GM18502 (cell line): ENCODE data around the gene SDHB.

Source experiments
- ATAC-seq: cut with Tn5 transposase; IDR thresholded peaks from one replicate; pipeline ENCODE4 v1.9.1; 2021; ENCODE audit warnings: mild to moderate bottlenecking; ENCODE audit not compliant: unreplicated experiment, poor library complexity

SDHB gene

GRCh38 chr1:17052641-17053040 is 1.2 kb downstream of the SDHB start:
- no peak for ATAC-seq

GRCh38 chr1:17052038-17052437 is 1.8 kb downstream of the SDHB start:
- ATAC-seq: no peak

DNA sequence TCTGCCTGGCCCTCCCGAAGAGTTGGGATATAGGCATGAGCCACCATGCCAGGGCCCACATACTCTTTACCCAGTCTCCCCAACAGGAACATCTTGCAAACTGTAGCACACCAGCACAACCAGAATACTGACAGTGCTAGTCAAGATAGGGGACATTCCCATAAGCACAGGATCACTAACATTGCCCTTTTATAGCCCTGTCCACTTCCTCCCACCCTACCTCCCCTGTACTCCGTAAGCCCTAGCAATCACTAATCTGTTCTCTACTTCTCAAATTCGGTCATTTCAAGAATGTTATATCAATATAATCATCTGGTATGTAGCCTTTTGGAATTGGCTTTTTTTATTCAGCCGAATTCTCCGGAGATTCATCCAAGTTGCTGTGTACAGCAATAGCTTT is 5.9 kb downstream of the SDHB start:
- no peak for ATAC-seq

- no peak for ATAC-seq
Observed at GRCh38 chr1:17046334-17046657, 7.5 kb downstream of the SDHB start.

DNA sequence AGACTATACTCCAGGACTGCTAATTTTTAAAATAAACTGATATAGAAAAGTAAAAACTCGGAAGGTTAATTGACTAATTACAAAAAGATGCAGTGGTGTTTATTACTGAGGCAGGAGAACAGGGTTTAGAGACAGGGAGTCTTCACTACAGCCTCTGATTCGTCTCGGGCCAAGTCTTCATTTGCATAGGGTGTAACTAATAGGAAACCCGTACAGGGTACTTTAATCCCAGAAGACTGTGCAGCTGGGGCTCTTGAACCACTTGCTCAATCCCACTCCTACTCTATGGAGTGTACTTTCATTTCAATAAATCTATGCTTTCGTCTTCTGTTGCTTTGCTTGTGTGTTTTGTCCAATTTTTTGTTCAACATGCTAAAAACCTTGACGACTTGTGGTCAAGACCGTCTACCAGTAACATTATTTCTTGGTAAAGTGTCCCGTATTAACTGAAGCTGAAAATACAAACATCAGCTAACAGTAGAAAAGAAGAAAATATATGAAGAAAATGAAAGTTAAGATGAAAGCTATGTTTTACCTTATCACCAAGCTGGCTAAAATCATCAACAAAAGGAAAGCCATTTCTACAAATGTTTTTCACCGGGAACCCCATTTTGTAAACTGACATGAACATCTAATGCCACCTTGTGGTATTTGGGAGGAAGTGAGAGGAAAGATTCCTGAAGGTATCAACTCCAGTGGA is 8.0 kb downstream of the SDHB start:
- no peak for ATAC-seq

GRCh38 chr1:17045150-17045549 is 8.7 kb downstream of the SDHB start:
- ATAC-seq: no peak

DNA sequence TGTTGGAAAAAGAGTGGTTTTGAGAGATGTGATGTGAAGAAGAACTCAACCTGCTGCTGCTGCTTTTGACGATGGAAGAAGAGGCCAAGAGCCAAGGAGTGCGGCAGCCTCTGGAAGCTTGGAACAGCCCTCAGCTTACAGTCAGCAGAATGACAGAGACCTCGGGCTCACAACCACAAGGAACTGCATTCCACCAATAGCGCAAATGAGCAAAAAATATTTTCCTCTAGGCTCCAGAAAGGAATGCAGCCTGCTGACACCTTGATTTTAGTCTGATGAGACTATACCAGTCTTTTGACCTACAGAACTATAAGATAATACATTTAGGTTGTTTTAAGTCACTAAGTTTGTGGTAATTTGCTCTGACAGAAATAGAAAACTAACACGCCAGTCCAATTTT is 10.2 kb downstream of the SDHB start:
- ATAC-seq: no peak

GRCh38 chr1:17040135-17040534 is 13.7 kb downstream of the SDHB start:
- no peak for ATAC-seq

- no peak for ATAC-seq
Observed at GRCh38 chr1:17039522-17039921, 14.3 kb downstream of the SDHB start.

DNA sequence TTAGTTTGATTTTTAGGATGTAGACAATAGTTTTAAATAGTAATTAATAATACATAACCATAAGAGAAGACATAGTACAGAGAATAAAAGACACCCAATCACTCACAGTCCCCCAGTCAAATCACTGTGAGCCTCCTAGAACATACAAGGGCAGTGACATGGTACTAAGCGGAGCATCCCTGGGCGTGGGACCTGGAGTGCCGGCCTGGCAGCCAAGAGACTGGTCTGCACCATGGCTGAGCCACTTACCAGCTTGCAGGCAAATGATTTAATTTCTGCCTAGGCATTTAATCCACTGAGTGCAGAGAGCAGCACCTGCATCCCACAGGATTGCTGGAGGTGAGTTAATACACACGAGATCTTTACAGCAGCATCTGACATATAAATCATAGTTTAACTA is 20.4 kb downstream of the SDHB start:
- no peak for ATAC-seq

GRCh38 chr1:17032741-17033140 is 21.1 kb downstream of the SDHB start:
- ATAC-seq: no peak

GRCh38 chr1:17031436-17031835 is 22.4 kb downstream of the SDHB start:
- no peak for ATAC-seq

DNA sequence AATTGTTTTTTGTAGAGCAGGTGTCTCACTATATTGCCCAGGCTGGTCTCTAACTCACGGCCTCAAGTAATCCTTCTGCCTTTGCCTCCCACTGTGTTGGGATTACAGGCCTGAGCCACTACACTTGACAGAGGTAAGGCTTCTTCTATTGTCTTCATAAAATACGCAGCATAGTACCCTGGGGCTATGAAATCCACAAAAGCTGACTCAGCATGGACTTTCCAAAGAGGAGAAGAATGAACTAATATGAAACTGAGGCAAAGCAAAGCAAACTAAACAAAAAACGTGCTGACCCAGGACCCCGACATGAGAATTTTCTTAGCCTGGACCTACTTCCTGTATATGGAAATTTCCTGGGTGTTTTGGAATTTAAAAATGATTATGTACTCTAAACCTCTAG is 23.6 kb downstream of the SDHB start:
- no peak for ATAC-seq

DNA sequence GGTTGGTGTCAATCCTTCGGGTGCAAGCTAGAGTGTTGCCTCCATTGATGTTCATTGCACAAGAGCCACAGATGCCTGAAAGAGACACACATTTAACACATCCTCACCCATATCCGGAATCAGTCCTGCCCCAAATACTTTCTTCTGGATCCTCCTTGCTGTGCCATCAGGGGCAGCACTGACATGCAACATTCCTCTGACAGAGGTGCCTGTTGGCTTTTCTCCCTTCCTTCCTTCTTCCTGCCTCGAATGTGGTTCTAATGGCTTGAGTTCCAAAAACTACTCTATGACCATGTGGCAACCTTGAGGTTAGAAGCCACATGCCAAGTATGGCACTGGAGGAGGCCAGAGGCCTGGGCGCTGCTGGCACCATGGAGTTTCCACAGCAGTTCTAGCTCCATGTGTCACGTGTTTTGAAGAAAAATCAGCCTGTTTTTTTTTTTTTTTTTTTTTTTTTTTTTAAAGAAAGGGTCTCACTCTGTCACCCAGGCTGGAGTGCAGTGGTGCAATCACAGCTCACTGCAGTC is 25.1 kb downstream of the SDHB start:
- no peak for ATAC-seq

- no peak for ATAC-seq
Observed at GRCh38 chr1:17027900-17028299, 25.9 kb downstream of the SDHB start.

- ATAC-seq: no peak
Observed at GRCh38 chr1:17027403-17027802, 26.4 kb downstream of the SDHB start.

DNA sequence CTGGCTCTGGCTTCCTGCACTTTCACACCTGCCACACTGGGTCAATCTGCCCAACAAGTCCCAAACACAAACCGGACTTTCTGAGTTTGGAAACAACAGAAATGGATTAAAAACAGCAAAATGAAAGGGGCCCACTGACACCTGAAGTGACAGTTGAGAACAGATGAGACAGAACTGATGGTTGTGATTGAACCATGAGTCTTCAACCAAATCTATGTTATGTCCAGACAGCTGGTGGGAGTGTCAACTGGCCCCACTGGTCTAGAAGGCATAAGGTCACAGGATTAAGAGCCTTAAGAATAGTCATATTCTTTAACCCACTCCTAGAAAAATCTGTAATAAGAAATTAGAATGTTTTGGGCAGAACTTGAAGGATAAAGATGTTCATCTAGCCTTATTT is 29.1 kb downstream of the SDHB start:
- ATAC-seq: no peak

GRCh38 chr1:17023573-17023972 is 30.3 kb downstream of the SDHB start:
- no peak for ATAC-seq

- ATAC-seq: no peak
Observed at GRCh38 chr1:17023102-17023501, 30.7 kb downstream of the SDHB start.

DNA sequence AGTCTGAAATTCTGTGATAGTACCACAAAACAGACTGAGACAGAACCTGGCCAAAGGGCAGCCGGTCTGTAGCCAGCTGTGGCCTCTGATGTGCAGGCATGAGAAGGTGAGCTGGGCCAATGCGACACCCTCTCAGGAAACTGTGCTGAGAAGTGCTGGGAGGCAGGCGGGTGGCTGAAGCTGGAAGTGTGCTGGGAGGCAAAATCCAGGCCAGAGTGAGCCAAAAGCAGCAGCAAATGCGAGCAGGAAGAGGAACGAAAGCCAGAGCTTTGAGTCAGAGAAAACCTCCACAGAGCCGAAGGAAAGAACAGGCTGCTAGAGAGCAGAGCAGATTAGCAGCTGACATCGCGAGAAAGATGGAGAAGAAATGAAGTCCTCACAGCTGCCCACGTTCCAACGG is 31.9 kb downstream of the SDHB start:
- ATAC-seq: no peak

GRCh38 chr1:17020502-17020901 is 33.3 kb downstream of the SDHB start:
- no peak for ATAC-seq

DNA sequence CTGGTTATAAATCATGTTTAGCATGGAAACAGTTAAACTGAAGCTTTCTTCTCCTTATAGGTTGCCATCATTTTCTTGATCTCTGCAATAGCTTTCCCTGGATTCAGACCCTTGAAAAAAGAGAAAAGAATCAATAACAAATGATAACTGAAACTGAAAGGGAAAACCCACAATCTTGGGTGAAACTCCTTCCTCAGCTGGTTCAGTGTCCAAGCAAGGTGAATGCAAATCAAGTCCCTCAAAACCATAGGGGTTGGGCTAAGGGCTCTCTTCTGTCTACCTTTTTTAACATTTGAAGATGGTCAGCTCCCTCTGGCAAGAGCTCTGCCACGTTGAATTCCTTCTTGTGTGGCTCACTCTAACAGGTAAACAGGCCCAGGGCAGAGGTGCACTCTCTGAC is 35.0 kb downstream of the SDHB start:
- ATAC-seq: no peak

GRCh38 chr1:17017435-17017834 is 36.4 kb downstream of the SDHB start:
- ATAC-seq: no peak
